Tibial nerve (tissue), 4 donors: ENCODE measurements around the gene BIN2. TPM values are rescaled to one million over a fixed set of nuclear protein-coding genes. Genes with fewer than 3 reads are reported as not detected.
"Not testable (repeated sequence)": the region's sequence is repeated elsewhere in the genome, so short reads cannot be mapped to it uniquely, and the experiment has no call there.

Experiments used
- DNase-seq, 2 donors: peaks; one replicate each; pipeline ENCODE4 v3.0.0-alpha.2; 2019; ENCODE audit warnings: low spot score in 2 of 2
- H3K27ac ChIP-seq, 4 donors: fragments of 200-600 bp; sonication (generic) in 3 of 4; one replicate each; pipeline ENCODE4 v1.5.1; 2017 to 2019; ENCODE audit warnings: mild to moderate bottlenecking in 1 of 4
- H3K27me3 ChIP-seq, 2 donors: fragments of 200-600 bp; sonication (generic) in 1 of 2; one replicate each; pipeline versions ENCODE4 v1.5.1 to v1.6.0; 2017 to 2019
- H3K36me3 ChIP-seq, 3 donors: fragments of 200-600 bp; sonication (generic); one replicate each; pipeline ENCODE4 v1.5.1; 2018 to 2019
- H3K4me1 ChIP-seq, 4 donors: fragments of 200-600 bp; sonication (generic) in 3 of 4; one replicate each; pipeline ENCODE4 v1.5.1; 2017 to 2019
- H3K4me3 ChIP-seq, 4 donors: fragments of 200-600 bp; sonication (generic) in 3 of 4; one replicate each; pipeline ENCODE4 v1.5.1; 2017 to 2019; ENCODE audit warnings: mild to moderate bottlenecking in 1 of 4, moderate library complexity in 1 of 4
- H3K9me3 ChIP-seq, 4 donors: fragments of 200-600 bp; sonication (generic) in 3 of 4; one replicate each; pipeline ENCODE4 v1.5.1; 2017 to 2019
- EP300 ChIP-seq, 2 donors: sonication (generic); formaldehyde crosslinking; IDR thresholded peaks; one replicate each; pipeline ENCODE4 v1.6.1; 2017; ENCODE audit warnings: antibody characterized with exemption in 2 of 2, mild to moderate bottlenecking in 1 of 2
- POLR2A ChIP-seq, 2 donors: fragments of 450-650 bp; IDR thresholded peaks; one replicate each; pipeline ENCODE4 v1.6.1; 2017; ENCODE audit warnings: antibody characterized with exemption in 2 of 2, mild to moderate bottlenecking in 2 of 2, moderate library complexity in 2 of 2
- WGBS, 2 donors: methylation state at CpG; one replicate each; pipeline ENCODE4 v1.1.5; 2018; 5-methylcytosine and 5-hydroxymethylcytosine counted together
- total RNA-seq, 4 donors: library from RNA; depleted of rRNA; stranded (reverse); fragments of >200 nt; gene quantifications; one replicate each; pipeline ENCODE4 v1.1.0, GENCODE V29; 2016
- TF ChIP-seq, protein P1 (sequence below), 5 experiments: fragments of 200-600 bp in 3 of 5; fragments of 450-650 bp in 2 of 5; sonication (generic) in 3 of 5; IDR thresholded peaks; one replicate each; pipeline ENCODE4 v1.5.1; 2016 to 2019; ENCODE audit warnings: antibody characterized with exemption in 5 of 5, mild to moderate bottlenecking in 3 of 5, moderate library complexity in 2 of 5

The BIN2 gene
- total RNA-seq, 4 donors from 2014 or later, result 2.8 to 11.1 (median 4.3) TPM

DNA sequence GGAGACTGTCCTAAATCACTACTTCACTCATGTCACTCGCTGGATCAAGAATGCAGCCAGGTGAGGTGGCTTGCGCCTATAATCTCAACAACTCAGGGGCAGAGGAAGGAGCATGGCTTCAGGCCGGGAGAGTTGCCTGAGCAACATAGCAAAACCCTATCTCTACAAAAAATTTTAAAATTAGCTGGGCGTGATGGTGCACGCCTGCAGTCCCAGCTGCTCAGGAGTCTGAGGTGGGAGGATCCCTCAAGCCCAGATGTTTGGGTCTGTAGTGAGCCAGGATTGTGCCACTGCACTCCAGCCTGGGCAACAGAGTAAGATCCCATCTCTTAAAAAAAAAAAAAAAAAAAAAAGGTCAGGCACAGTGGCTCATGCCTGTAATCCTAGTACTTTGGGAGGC, 59.7 kb downstream of the BIN2 start:
- DNase-seq, result no peak
- no peak overlapping the region for H3K4me3 ChIP-seq
- peaks cover 0 to 5% (median 0%) of the 10 kb centered on the region in 4 donors for H3K4me1 ChIP-seq
- no peak overlapping the region for H3K27ac ChIP-seq
- TF ChIP-seq EP300 (IDR thresholded peaks at IDR 0.05) (no peak), POLR2A (IDR thresholded peaks at IDR 0.05) (no peak)
- TF ChIP-seq, protein P1, sequence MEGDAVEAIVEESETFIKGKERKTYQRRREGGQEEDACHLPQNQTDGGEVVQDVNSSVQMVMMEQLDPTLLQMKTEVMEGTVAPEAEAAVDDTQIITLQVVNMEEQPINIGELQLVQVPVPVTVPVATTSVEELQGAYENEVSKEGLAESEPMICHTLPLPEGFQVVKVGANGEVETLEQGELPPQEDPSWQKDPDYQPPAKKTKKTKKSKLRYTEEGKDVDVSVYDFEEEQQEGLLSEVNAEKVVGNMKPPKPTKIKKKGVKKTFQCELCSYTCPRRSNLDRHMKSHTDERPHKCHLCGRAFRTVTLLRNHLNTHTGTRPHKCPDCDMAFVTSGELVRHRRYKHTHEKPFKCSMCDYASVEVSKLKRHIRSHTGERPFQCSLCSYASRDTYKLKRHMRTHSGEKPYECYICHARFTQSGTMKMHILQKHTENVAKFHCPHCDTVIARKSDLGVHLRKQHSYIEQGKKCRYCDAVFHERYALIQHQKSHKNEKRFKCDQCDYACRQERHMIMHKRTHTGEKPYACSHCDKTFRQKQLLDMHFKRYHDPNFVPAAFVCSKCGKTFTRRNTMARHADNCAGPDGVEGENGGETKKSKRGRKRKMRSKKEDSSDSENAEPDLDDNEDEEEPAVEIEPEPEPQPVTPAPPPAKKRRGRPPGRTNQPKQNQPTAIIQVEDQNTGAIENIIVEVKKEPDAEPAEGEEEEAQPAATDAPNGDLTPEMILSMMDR (IDR thresholded peaks at IDR 0.05), result no peak
- no peaks in the 10 kb centered on the region for H3K9me3 ChIP-seq
- H3K36me3 ChIP-seq, result no peaks in the 10 kb centered on the region
- H3K27me3 ChIP-seq, result no peaks in the 10 kb centered on the region
- 91 to 96% methylated on average over 5 of the region's 5 CpGs for WGBS, 2 donors

DNA sequence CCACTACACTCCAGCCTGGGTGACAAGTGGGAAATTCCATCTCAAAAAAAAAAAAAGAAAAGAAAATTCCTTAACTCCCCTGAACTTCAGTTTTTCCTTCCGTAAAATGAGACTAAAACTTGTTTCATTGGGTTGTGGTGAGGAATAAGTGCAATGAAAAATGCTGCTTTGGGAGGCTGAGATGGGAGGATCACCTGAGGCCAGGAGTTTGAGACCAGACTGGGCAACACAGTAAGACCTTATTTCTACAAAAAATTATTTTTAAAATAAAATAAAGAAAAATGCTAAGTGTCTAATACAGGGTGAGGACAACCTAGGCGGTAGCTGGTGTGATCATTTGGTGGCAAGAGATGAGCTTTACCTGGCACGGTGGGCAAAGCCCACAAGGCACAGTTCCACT, 60.6 kb downstream of the BIN2 start:
- TF ChIP-seq POLR2A (IDR thresholded peaks at IDR 0.05) (no peak), EP300 (IDR thresholded peaks at IDR 0.05) (no peak)
- TF ChIP-seq, protein P1 (IDR thresholded peaks at IDR 0.05), result no peak
- DNase-seq, result no peak
- H3K9me3 ChIP-seq, result no peaks in the 10 kb centered on the region
- H3K27ac ChIP-seq, result no peak overlapping the region
- WGBS, 2 donors, result 96 to 99% methylated on average over 3 of the region's 3 CpGs
- H3K36me3 ChIP-seq, result no peaks in the 10 kb centered on the region
- H3K4me1 ChIP-seq, result no peaks in the 10 kb centered on the region
- H3K27me3 ChIP-seq, result no peaks in the 10 kb centered on the region
- H3K4me3 ChIP-seq, result no peak overlapping the region

DNA sequence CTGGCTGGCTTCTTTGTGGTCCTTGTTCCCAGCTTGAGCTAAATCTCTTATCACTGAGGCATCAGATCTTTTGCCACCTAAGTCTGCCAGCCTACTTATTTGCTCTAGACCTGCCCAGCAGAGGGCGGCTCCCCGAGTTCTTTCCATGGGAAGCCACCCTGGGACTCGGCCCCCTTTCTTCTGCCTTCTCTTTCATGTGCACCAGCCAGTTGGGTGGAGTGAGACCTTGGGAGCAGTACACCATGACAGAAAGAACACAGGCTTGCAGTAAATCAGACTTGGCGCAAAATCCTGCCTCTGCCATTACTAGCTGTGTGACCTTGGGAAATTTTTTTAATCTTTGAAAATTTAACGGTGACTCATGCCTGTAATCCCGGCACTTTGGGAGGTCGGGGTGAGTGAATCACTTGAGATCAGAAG, 61.2 kb downstream of the BIN2 start:
- no peaks in the 10 kb centered on the region for H3K9me3 ChIP-seq
- no peaks in the 10 kb centered on the region for H3K36me3 ChIP-seq
- TF ChIP-seq EP300 (IDR thresholded peaks at IDR 0.05) (no peak), POLR2A (IDR thresholded peaks at IDR 0.05) (no peak)
- TF ChIP-seq, protein P1 (IDR thresholded peaks at IDR 0.05), result peak in 1 of 5 experiments; percentile 24
- no peaks in the 10 kb centered on the region for H3K4me1 ChIP-seq
- WGBS, 2 donors, result 28 to 34% methylated on average over 7 of the region's 7 CpGs
- H3K27ac ChIP-seq, result no peak overlapping the region
- no peaks in the 10 kb centered on the region for H3K27me3 ChIP-seq
- peak in 1 of 2 donors; percentile 25 for DNase-seq
- H3K4me3 ChIP-seq, result no peak overlapping the region

DNA sequence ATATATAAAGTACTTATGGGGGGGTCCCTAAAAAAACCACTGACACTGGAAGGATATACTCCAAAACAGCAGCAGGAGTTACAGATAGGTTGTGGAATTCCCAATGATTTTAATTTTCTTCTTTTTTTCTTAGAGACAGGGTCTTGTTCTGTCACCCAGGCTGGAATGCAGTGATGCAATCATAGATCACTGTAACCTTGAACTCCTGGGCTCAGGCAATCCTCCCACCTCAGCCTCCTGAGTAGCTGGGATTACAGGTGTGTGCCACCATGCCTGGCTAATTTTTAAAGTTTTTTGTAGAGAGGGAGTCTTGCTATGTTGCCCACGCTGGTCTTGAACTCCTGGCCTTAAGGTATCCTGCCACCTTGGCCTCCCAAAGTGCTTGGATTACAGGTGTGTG, 64.4 kb downstream of the BIN2 start:
- H3K4me3 ChIP-seq, H3K27ac ChIP-seq, H3K27me3 ChIP-seq, H3K36me3 ChIP-seq, H3K9me3 ChIP-seq, H3K4me1 ChIP-seq, DNase-seq: not testable (repeated sequence)
- WGBS, 2 donors, result 92 to 96% methylated on average over 1 of the region's 1 CpG

DNA sequence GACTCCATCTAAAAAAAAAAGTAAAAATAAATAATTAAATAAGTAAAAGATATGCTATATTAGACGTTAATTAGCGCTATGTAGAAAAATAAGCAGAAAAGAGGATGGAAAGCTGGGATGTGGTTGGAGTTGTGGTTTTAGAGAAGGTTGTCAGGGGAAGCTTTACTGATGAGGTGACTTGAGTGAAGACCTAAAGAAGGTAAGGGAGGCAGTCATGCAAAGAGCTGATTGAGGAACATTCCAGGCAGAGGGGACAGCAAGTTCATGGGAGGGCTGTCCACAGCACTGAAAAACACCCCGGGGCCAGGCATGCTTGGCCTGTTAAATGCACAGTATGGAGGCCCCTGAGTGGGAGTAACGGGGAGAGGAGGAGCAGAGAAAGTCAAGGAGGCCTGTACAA, 69.4 kb downstream of the BIN2 start:
- no peak for DNase-seq
- H3K4me3 ChIP-seq, result no peak overlapping the region
- peaks cover 0 to 3% (median 0%) of the 10 kb centered on the region in 3 donors for H3K36me3 ChIP-seq
- 81 to 83% methylated on average over 4 of the region's 4 CpGs for WGBS, 2 donors
- no peak overlapping the region for H3K27ac ChIP-seq
- H3K27me3 ChIP-seq, result no peaks in the 10 kb centered on the region
- H3K4me1 ChIP-seq, result no peaks in the 10 kb centered on the region
- TF ChIP-seq EP300 (IDR thresholded peaks at IDR 0.05) (no peak), POLR2A (IDR thresholded peaks at IDR 0.05) (no peak)
- TF ChIP-seq, protein P1 (IDR thresholded peaks at IDR 0.05), result no peak
- H3K9me3 ChIP-seq, result no peaks in the 10 kb centered on the region

DNA sequence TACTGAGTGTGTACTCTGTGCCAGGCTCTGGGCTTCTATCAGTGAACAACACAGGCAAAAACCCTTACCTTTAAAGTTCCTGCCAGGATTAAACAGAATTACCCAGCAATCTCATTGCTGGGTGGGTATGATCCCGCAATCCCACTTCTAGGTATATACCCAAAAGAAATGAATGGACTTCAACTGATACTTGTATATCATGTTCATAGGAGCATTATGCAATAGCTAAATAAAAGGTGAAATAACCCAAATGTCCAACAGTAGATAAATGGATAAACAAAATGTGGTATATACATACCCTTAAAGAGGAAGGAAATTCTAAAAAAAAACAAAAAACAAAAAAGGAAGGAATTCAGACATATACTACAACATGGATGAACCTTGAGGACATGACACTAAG, 70.7 kb downstream of the BIN2 start:
- no peaks in the 10 kb centered on the region for H3K4me1 ChIP-seq
- no peak overlapping the region for H3K4me3 ChIP-seq
- TF ChIP-seq POLR2A (IDR thresholded peaks at IDR 0.05) (no peak), EP300 (IDR thresholded peaks at IDR 0.05) (no peak)
- TF ChIP-seq, protein P1 (IDR thresholded peaks at IDR 0.05), result no peak
- no peak for DNase-seq
- peaks cover 0 to 3% (median 0%) of the 10 kb centered on the region in 3 donors for H3K36me3 ChIP-seq
- H3K27me3 ChIP-seq, result no peaks in the 10 kb centered on the region
- 97 to 100% methylated on average over 1 of the region's 1 CpG for WGBS, 2 donors
- H3K9me3 ChIP-seq, result no peaks in the 10 kb centered on the region
- no peak overlapping the region for H3K27ac ChIP-seq
